Esophagus squamous epithelium (tissue), 4 donors: ENCODE results near the gene DNAJC12.

ENCODE experiments used
- POLR2A ChIP-seq, 4 donors: fragments of 450-650 bp; IDR thresholded peaks; one replicate each; pipeline ENCODE4 v1.6.1; 2017; ENCODE audit warnings: antibody characterized with exemption in 4 of 4, mild to moderate bottlenecking in 4 of 4, moderate library complexity in 3 of 4
- TF ChIP-seq, protein P1 (sequence below), 6 experiments: fragments of 450-650 bp in 4 of 6; fragments of 200-600 bp in 2 of 6; sonication (generic) in 2 of 6; IDR thresholded peaks; one replicate each; pipeline ENCODE4 v1.5.1; 2016 to 2019; ENCODE audit warnings: antibody characterized with exemption in 6 of 6, mild to moderate bottlenecking in 4 of 6, moderate library complexity in 4 of 6

DNA sequence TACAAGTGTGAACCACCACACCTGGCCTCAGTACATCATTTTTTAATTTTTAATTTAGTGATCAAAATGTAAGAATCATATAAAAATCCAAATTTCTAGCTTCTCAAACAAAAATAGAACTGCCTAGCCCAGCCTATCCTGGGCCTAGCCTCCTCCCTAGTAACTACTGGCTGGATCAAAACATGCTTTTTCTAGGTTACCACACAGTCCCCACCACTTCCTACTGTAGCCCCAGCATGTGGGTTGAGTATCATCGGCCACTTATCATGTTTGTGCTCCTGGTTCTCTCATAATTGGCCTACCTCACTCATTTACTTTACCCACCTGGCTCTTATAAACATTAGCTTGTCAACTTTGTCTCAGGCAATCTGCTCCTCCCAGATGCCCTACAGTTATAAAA is 52.9 kb downstream of the DNAJC12 start:
- TF ChIP-seq POLR2A (IDR thresholded peaks at IDR 0.05): no peak
- TF ChIP-seq, protein P1, sequence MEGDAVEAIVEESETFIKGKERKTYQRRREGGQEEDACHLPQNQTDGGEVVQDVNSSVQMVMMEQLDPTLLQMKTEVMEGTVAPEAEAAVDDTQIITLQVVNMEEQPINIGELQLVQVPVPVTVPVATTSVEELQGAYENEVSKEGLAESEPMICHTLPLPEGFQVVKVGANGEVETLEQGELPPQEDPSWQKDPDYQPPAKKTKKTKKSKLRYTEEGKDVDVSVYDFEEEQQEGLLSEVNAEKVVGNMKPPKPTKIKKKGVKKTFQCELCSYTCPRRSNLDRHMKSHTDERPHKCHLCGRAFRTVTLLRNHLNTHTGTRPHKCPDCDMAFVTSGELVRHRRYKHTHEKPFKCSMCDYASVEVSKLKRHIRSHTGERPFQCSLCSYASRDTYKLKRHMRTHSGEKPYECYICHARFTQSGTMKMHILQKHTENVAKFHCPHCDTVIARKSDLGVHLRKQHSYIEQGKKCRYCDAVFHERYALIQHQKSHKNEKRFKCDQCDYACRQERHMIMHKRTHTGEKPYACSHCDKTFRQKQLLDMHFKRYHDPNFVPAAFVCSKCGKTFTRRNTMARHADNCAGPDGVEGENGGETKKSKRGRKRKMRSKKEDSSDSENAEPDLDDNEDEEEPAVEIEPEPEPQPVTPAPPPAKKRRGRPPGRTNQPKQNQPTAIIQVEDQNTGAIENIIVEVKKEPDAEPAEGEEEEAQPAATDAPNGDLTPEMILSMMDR (IDR thresholded peaks at IDR 0.05): no peak
